ENCODE data around the gene ARPC1A. TPM values are rescaled to one million over a fixed set of nuclear protein-coding genes. Genes with fewer than 3 reads are reported as not detected.

ARPC1A gene
- total and polyA plus RNA-seq, 10 donors, result 64.5 to 124 (median 89.3) TPM

- Histone ChIP-seq H3K27me3 (replicated peaks in 1 of 7) (no peaks in the 10 kb centered on the region), H3K4me1 (peaks cover 16 to 47% (median 24%) of the 10 kb centered on the region in 6 donors), H3K27ac (peak overlapping the region in 2 of 8 donors; percentile 29 to 60), H3K36me3 (peaks cover 0 to 100% (median 90%) of the 10 kb centered on the region in 6 donors), H3K4me3 (no peak overlapping the region), H3K9me3 (no peaks in the 10 kb centered on the region)
- 77 to 84% (median 83%) methylated on average over 17 to 21 of the region's 21 CpGs for WGBS, 5 donors
- intact Hi-C loops (cut with DNase I; ENCODE audit: low total_unique reads), result no loop called here
- no peak for DNase-seq
- TF ChIP-seq POLR2AphosphoS5 (IDR thresholded peaks at IDR 0.05), result peak in 1 of 3 donors; percentile 70
- no peak for TF ChIP-seq CTCF (IDR thresholded peaks at IDR 0.05 in 8 of 11, conservative IDR thresholded peaks at IDR 0.05 in 3 of 11)
Observed at GRCh38 chr7:99396418-99397296, 71.0 kb downstream of the ARPC1A start.

DNA sequence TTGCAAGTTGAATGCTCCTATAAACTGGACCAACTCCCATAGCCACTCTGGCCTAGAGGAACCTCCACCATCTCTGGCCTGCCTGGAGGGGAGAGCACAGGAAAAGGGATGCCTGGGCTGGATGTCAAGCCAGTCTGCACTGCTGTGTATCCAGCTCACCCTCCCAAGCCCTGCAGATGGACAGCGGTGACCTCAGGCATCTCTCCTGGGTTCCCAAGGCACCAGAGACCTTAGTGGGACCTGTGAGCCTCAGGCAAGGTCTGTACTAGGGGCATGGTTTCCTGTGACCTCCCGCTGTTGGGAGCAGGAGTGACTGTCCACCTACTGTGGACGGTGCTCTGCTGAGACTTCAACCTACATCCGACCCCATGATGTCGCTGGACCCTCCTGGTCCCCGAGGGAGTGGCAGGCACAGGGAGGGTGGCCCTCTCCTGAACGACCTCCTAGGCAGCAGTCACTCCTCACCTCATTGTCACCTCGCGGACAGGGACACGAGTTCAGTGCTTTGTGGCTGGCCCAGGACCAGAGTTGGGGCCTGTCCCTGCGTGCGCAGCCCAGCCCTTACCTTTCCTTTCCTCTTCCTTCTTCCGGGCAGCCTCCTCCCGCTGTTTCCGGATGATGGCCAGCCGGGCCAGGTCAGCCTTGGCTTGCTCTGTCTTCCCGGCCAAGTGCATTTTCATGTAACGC is 71.7 kb downstream of the ARPC1A start:
- 81 to 90% (median 84%) methylated on average over 15 to 18 of the region's 18 CpGs for WGBS, 5 donors

GRCh38 chr7:99398891-99399445 is 73.3 kb downstream of the ARPC1A start:
- Histone ChIP-seq H3K4me1 (peaks cover 0 to 29% (median 3%) of the 10 kb centered on the region in 6 donors), H3K9me3 (no peaks in the 10 kb centered on the region), H3K27ac (peak overlapping the region in 5 of 8 donors; percentile 4 to 60 (median 9)), H3K4me3 (no peak overlapping the region), H3K27me3 (replicated peaks in 1 of 7) (no peaks in the 10 kb centered on the region), H3K36me3 (peaks cover 0 to 100% (median 98%) of the 10 kb centered on the region in 6 donors)
- no peak for DNase-seq
- TF ChIP-seq POLR2AphosphoS5 (IDR thresholded peaks at IDR 0.05) (peak in 2 of 3 donors; percentile 19 to 38), CTCF (IDR thresholded peaks at IDR 0.05 in 8 of 11, conservative IDR thresholded peaks at IDR 0.05 in 3 of 11) (no peak)
- WGBS, 5 donors, result 76 to 90% (median 85%) methylated on average over 5 of the region's 5 CpGs
- intact Hi-C loops (cut with DNase I; ENCODE audit: low total_unique reads), result no loop called here

More for the DNA sequence above, 71.7 kb downstream of the ARPC1A start:
- Histone ChIP-seq H3K27me3 (replicated peaks in 1 of 7) (no peaks in the 10 kb centered on the region), H3K4me3 (no peak overlapping the region), H3K27ac (peak overlapping the region in 2 of 8 donors; percentile 29 to 60), H3K4me1 (peaks cover 11 to 39% (median 17%) of the 10 kb centered on the region in 6 donors), H3K9me3 (no peaks in the 10 kb centered on the region), H3K36me3 (peaks cover 0 to 100% (median 92%) of the 10 kb centered on the region in 6 donors)
- TF ChIP-seq POLR2AphosphoS5 (IDR thresholded peaks at IDR 0.05) (peak; percentile 44 to 86 (median 68)), POLR2A (IDR thresholded peaks at IDR 0.05) (no peak), CTCF (IDR thresholded peaks at IDR 0.05 in 8 of 11, conservative IDR thresholded peaks at IDR 0.05 in 3 of 11) (no peak)
- DNase-seq, result no peak
- intact Hi-C loops (cut with DNase I; ENCODE audit: low total_unique reads), result no loop called here

Measured in spleen (tissue), 11 donors.